HPDE6-E6E7 (cell line): ENCODE measurements around the gene PICK1.
"Not testable (repeated sequence)": the region's sequence is repeated elsewhere in the genome, so short reads cannot be mapped to it uniquely, and the experiment has no call there.

Source experiments
- DNase-seq: peaks from one replicate; pipeline ENCODE4 v3.0.0; 2011; ENCODE audit warnings: missing footprints; ENCODE audit errors: extremely low spot score

PICK1 gene

GRCh38 chr22:38030311-38031133 is 26.7 kb upstream of the PICK1 start:
- DNase-seq, result no peak

GRCh38 chr22:38031491-38031890 is 25.7 kb upstream of the PICK1 start:
- no peak for DNase-seq

- DNase-seq, result no peak
These were observed 24.3 kb upstream of the PICK1 start for GRCh38 chr22:38032681-38033521.

- no peak for DNase-seq
These were observed 23.5 kb upstream of the PICK1 start for GRCh38 chr22:38033522-38034277.

GRCh38 chr22:38034278-38034882 is 22.8 kb upstream of the PICK1 start:
- DNase-seq, result peak; percentile 99

- DNase-seq, result no peak
These were observed 22.2 kb upstream of the PICK1 start for GRCh38 chr22:38034884-38035529.

- no peak for DNase-seq
These were observed 21.7 kb upstream of the PICK1 start for GRCh38 chr22:38035530-38035885.

- DNase-seq, result no peak
These were observed 20.7 kb upstream of the PICK1 start for GRCh38 chr22:38036392-38037062.

GRCh38 chr22:38037367-38038150 is 19.6 kb upstream of the PICK1 start:
- DNase-seq, result not testable (repeated sequence)

- DNase-seq, result no peak
These were observed 18.8 kb upstream of the PICK1 start for GRCh38 chr22:38038426-38038825.

- DNase-seq, result no peak
These were observed 18.1 kb upstream of the PICK1 start for GRCh38 chr22:38038890-38039812.

- DNase-seq, result no peak
These were observed 16.0 kb upstream of the PICK1 start for GRCh38 chr22:38040953-38041759.

GRCh38 chr22:38041760-38042487 is 15.3 kb upstream of the PICK1 start:
- DNase-seq, result no peak

GRCh38 chr22:38042488-38042790 is 14.8 kb upstream of the PICK1 start:
- no peak for DNase-seq

- no peak for DNase-seq
These were observed 13.8 kb upstream of the PICK1 start for GRCh38 chr22:38043151-38044039.

- no peak for DNase-seq
These were observed 11.0 kb upstream of the PICK1 start for GRCh38 chr22:38046070-38046748.
